H9 (cell line): ENCODE results near the gene ZMYND8. TPM values are rescaled to one million over a fixed set of nuclear protein-coding genes. Genes with fewer than 3 reads are reported as not detected.

Source experiments
- DNase-seq: peaks from one replicate; pipeline ENCODE4 v3.0.0-alpha.2; 2017
- H2AFZ ChIP-seq: one replicate; pipeline ENCODE4 v1.6.1; 2013; ENCODE audit warnings: mild to moderate bottlenecking, low read length, control low read depth, moderate library complexity
- H2AK5ac ChIP-seq: 2 replicates; pipeline ENCODE4 v1.6.1; 2013; ENCODE audit warnings: low read length, control low read depth, mixed read lengths; ENCODE audit not compliant: insufficient read length
- H2BK120ac ChIP-seq: one replicate; pipeline ENCODE4 v1.6.1; 2013; ENCODE audit warnings: low read depth, mild to moderate bottlenecking, low read length, control low read depth, inconsistent platforms; ENCODE audit not compliant: poor library complexity, severe bottlenecking
- H2BK12ac ChIP-seq: 2 replicates; pipeline ENCODE4 v1.6.1; 2013; ENCODE audit warnings: low read length, control low read depth, mixed read lengths, low read depth; ENCODE audit not compliant: insufficient read length
- H2BK15ac ChIP-seq: 2 replicates; pipeline ENCODE4 v1.6.1; 2013; ENCODE audit warnings: low read depth, low read length, control low read depth
- H2BK20ac ChIP-seq: one replicate; pipeline ENCODE4 v1.6.1; 2013; ENCODE audit warnings: low read depth, mild to moderate bottlenecking, low read length, control low read depth, inconsistent platforms; ENCODE audit not compliant: poor library complexity, severe bottlenecking
- H2BK5ac ChIP-seq: 2 replicates; pipeline ENCODE4 v1.6.1; 2013; ENCODE audit warnings: low read length, control low read depth, mixed read lengths; ENCODE audit not compliant: insufficient read length
- H3K14ac ChIP-seq: 2 replicates; pipeline ENCODE4 v1.6.1; 2013; ENCODE audit warnings: low read length, control low read depth; ENCODE audit not compliant: insufficient read depth
- H3K18ac ChIP-seq: 2 replicates; pipeline ENCODE4 v1.6.1; 2013; ENCODE audit warnings: low read depth, mild to moderate bottlenecking, mixed read lengths, low read length, control low read depth; ENCODE audit not compliant: insufficient read length
- H3K23ac ChIP-seq: 2 replicates; pipeline ENCODE4 v1.6.1; 2013; ENCODE audit warnings: low read length, control low read depth, mixed read lengths, low read depth; ENCODE audit not compliant: insufficient read length
- H3K23me2 ChIP-seq: 2 replicates; pipeline ENCODE4 v1.6.1; 2013; ENCODE audit warnings: low read depth, mild to moderate bottlenecking, mixed read lengths, low read length, control low read depth; ENCODE audit not compliant: insufficient read length, poor library complexity, severe bottlenecking
- H3K27ac ChIP-seq: 2 replicates; pipeline ENCODE4 v1.5.1; 2013; ENCODE audit warnings: low read length, control low read depth, mixed read lengths, low read depth; ENCODE audit not compliant: insufficient read length
- H3K27me3 ChIP-seq: 2 replicates; pipeline ENCODE4 v1.6.1; 2013; ENCODE audit warnings: low read length, control low read depth, inconsistent platforms; ENCODE audit not compliant: insufficient read depth
- H3K4ac ChIP-seq: 2 replicates; pipeline ENCODE4 v1.6.1; 2013; ENCODE audit warnings: low read depth, mild to moderate bottlenecking, control low read depth, inconsistent platforms, low read length, moderate library complexity
- H3K4me1 ChIP-seq: 2 replicates; pipeline ENCODE4 v1.6.1; 2013; ENCODE audit warnings: low read length, control low read depth, inconsistent platforms; ENCODE audit not compliant: insufficient read depth
- H3K4me2 ChIP-seq: 2 replicates; pipeline ENCODE4 v1.6.1; 2013; ENCODE audit warnings: low read length, control low read depth, mixed read lengths; ENCODE audit not compliant: insufficient read length, insufficient read depth
- H3K56ac ChIP-seq: 2 replicates; pipeline ENCODE4 v1.6.1; 2013; ENCODE audit warnings: low read depth, mild to moderate bottlenecking, mixed read lengths, low read length, control low read depth; ENCODE audit not compliant: insufficient read length
- H3K79me1 ChIP-seq: 2 replicates; pipeline ENCODE4 v1.6.1; 2013; ENCODE audit warnings: low read depth, mild to moderate bottlenecking, moderate library complexity, low read length, control low read depth, inconsistent platforms; ENCODE audit not compliant: insufficient read depth, poor library complexity, severe bottlenecking
- H3K79me2 ChIP-seq: 2 replicates; pipeline ENCODE4 v1.6.1; 2013; ENCODE audit warnings: low read length, control low read depth, inconsistent platforms; ENCODE audit not compliant: insufficient read depth
- H3K9ac ChIP-seq: 2 replicates; pipeline ENCODE4 v1.6.1; 2013; ENCODE audit warnings: low read length, control low read depth, mixed read lengths; ENCODE audit not compliant: insufficient read length; ENCODE audit errors: extremely low read depth
- H3K9me3 ChIP-seq: one replicate; pipeline ENCODE4 v1.6.1; 2013; ENCODE audit warnings: low read depth, low read length, inconsistent platforms; ENCODE audit not compliant: control insufficient read depth
- H3T11ph ChIP-seq: one replicate; pipeline ENCODE4 v1.6.1; 2013; ENCODE audit warnings: mild to moderate bottlenecking, low read length, control low read depth, inconsistent platforms
- H4K20me1 ChIP-seq: one replicate; pipeline ENCODE4 v1.6.1; 2013; ENCODE audit not compliant: control insufficient read depth, insufficient read length, insufficient read depth
- H4K5ac ChIP-seq: 2 replicates; pipeline ENCODE4 v1.6.1; 2013; ENCODE audit warnings: low read depth, mild to moderate bottlenecking, mixed read lengths, low read length, control low read depth; ENCODE audit not compliant: insufficient read length
- H4K8ac ChIP-seq: replicated peaks from 2 replicates; pipeline ENCODE4 v1.6.1; 2013; ENCODE audit warnings: low read length, control low read depth, mixed read lengths, low read depth; ENCODE audit not compliant: insufficient read length
- H4K91ac ChIP-seq: 2 replicates; pipeline ENCODE4 v1.6.1; 2013; ENCODE audit warnings: low read depth, mild to moderate bottlenecking, moderate library complexity, mixed read lengths, low read length, control low read depth; ENCODE audit not compliant: insufficient read length
- H3K27ac Mint-ChIP-seq, 3 experiments: 2 replicates in 2 of 3; 3 replicates in 1 of 3; pipeline ENCODE4 v1.8.0; 2020 to 2021; ENCODE audit warnings: mixed read lengths in 3 of 3, mild to moderate bottlenecking in 1 of 3, moderate library complexity in 1 of 3
- H3K27me3 Mint-ChIP-seq: 2 replicates; pipeline ENCODE4 v1.8.0; 2021; ENCODE audit warnings: low read depth, mild to moderate bottlenecking, moderate library complexity, mixed read lengths
- H3K36me3 Mint-ChIP-seq, 3 experiments: 2 replicates in 2 of 3; 3 replicates in 1 of 3; pipeline ENCODE4 v1.8.0; 2020 to 2021; ENCODE audit warnings: low read depth in 3 of 3, mixed read lengths in 3 of 3; ENCODE audit not compliant: insufficient read depth in 1 of 3
- H3K4me1 Mint-ChIP-seq, 2 experiments: 2 replicates each; pipeline ENCODE4 v1.8.0; 2020; ENCODE audit warnings: mixed read lengths in 2 of 2
- H3K4me3 Mint-ChIP-seq, 2 experiments: 2 replicates in 1 of 2; 3 replicates in 1 of 2; pipeline ENCODE4 v1.8.0; 2020 to 2021; ENCODE audit warnings: mild to moderate bottlenecking in 2 of 2, mixed read lengths in 2 of 2, moderate library complexity in 1 of 2
- H3K9me3 Mint-ChIP-seq, 2 experiments: 2 replicates in 1 of 2; 3 replicates in 1 of 2; pipeline ENCODE4 v1.8.0; 2020; ENCODE audit warnings: mild to moderate bottlenecking in 2 of 2, mixed read lengths in 2 of 2, moderate library complexity in 1 of 2
- CTCF ChIP-seq: fragments of 200-600 bp; sonication (generic); conservative IDR thresholded peaks from 3 replicates; pipeline ENCODE4 v1.8.0; 2021; ENCODE audit warnings: antibody characterized with exemption, mild to moderate bottlenecking
- WGBS: extraction: QIAGEN DNeasy Blood & Tissue Kit; methylation state at CpG from one replicate; pipeline ENCODE4 v1.1.7; 2013; ENCODE audit warnings: missing lambda C conversion rate, low lambda C conversion rate, mixed read lengths; ENCODE audit not compliant: insufficient read length; ENCODE audit errors: extremely low coverage; 5-methylcytosine and 5-hydroxymethylcytosine counted together
- total RNA-seq: library from RNA; stranded (reverse); gene quantifications from 2 replicates; pipeline ENCODE4 v1.2.1, GENCODE V29; 2021

Gene ZMYND8
- total RNA-seq, 1 experiment from 2014 or later = 158 TPM

GRCh38 chr20:47275548-47275947 is 81.0 kb downstream of the ZMYND8 start:
- H4K91ac ChIP-seq = no peak overlapping the region
- peak overlapping the region; percentile 49 to 97 (median 69); a peak in 4 of 7 replicates for H3K27ac Mint-ChIP-seq
- peaks cover 16 to 28% of the 10 kb centered on the region in 2 experiments for H3K4me1 Mint-ChIP-seq
- H3K79me2 ChIP-seq = peaks cover 7% of the 10 kb centered on the region; the same call in 1 of the 2 replicates
- H4K5ac ChIP-seq = no peak overlapping the region
- no peaks in the 10 kb centered on the region; the same call in 1 of the 2 replicates for H3K4me1 ChIP-seq
- no peak overlapping the region for H3K56ac ChIP-seq
- no peak overlapping the region for H2BK20ac ChIP-seq
- no peak overlapping the region for H3K4me2 ChIP-seq
- H2BK15ac ChIP-seq = no peak overlapping the region
- H3T11ph ChIP-seq = no peak overlapping the region
- WGBS = no CpG with 5 or more reads among the region's 6 CpGs
- peaks cover 40 to 92% (median 83%) of the 10 kb centered on the region in 3 experiments for H3K36me3 Mint-ChIP-seq
- H3K27me3 ChIP-seq = no peaks in the 10 kb centered on the region
- no peaks in the 10 kb centered on the region for H3K27me3 Mint-ChIP-seq
- peaks cover 2% of the 10 kb centered on the region for H4K20me1 ChIP-seq
- no peak overlapping the region for H3K14ac ChIP-seq
- no peak for DNase-seq
- no peak overlapping the region for H2AK5ac ChIP-seq
- H3K79me1 ChIP-seq = peaks cover 6% of the 10 kb centered on the region
- no peak overlapping the region for H2BK5ac ChIP-seq
- H2BK12ac ChIP-seq = no peak overlapping the region
- H3K23me2 ChIP-seq = no peaks in the 10 kb centered on the region
- no peak for TF ChIP-seq CTCF
- H3K4me3 Mint-ChIP-seq = no peak overlapping the region
- no peak overlapping the region for H3K4ac ChIP-seq
- no peak overlapping the region for H3K9ac ChIP-seq
- H3K23ac ChIP-seq = no peak overlapping the region
- no peaks in the 10 kb centered on the region for H3K9me3 Mint-ChIP-seq
- H2BK120ac ChIP-seq = no peak overlapping the region
- H4K8ac ChIP-seq = no peak overlapping the region
- H3K27ac ChIP-seq = no peak overlapping the region
- no peak overlapping the region for H2AFZ ChIP-seq
- H3K9me3 ChIP-seq = no peaks in the 10 kb centered on the region
- no peak overlapping the region for H3K18ac ChIP-seq
